UCSD-AML1 (cell line): ENCODE data around the gene MAB21L4.
"Not testable (repeated sequence)": the region's sequence is repeated elsewhere in the genome, so short reads cannot be mapped to it uniquely, and the experiment has no call there.

Experiments used
- DNase-seq: peaks from one replicate; lab custom pipeline; 2025; ENCODE audit not compliant: unreplicated experiment; lab: John Stamatoyannopoulos, UW

The MAB21L4 gene

DNA sequence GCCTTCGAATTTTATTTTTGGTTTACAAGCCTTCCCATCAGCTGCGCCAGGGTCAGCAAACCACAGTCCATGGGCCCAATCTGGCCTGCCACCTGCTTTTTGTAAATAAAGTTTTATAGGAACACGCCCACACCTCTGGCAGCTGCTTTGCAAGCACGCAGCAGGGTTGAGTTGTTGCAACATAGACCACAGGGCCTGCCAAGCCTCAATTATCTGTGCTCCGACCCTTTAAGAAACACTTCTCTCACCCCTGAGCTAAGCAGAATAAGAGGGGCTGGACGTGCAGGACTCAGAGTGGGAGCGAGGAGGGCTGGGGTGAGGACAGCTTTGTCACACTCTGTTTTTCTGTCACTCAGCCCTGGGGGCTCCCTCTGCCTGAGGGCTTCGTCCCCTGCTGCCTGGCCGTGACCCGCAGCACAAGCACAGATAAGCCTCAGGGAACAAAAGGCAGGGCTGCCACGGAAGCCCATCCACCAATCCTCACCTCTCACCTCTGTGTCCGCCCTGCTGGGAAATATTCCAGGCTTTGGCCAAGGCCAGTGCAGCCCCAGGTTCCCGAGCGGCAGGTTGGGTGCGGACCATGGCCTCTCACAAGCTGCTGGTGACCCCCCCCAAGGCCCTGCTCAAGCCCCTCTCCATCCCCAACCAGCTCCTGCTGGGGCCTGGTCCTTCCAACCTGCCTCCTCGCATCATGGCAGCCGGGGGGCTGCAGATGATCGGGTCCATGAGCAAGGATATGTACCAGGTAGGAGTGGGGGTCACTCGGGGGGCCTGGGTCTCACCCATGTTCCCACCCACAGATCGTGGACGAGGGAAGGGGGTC lies 27.5 kb downstream of the MAB21L4 start, which contains the start of gene AGXT:
TSS of gene AGXT (plus strand) at position 539 of the 823 bp plus-strand sequence. CDS start at position 581, 42 bp downstream.
- DNase-seq, result no peak

DNA sequence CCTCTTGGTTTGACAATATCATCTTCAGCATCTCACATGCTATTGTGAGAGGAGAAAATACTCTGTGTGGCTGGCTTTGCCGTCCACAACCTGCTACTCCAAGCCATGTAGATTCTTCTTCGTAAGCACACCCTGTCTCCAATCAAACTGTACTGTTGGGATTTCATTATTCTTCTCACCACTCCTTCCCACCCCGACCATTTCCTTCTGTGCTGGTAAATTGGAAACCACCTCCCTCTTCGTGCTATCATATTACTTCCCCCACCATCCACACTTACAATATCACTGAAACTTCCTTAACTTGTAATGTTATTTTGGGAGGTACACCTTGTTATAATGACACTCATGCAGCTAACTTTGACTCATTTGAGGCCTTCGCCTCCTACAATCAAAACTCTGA lies 30.6 kb downstream of the MAB21L4 start:
- DNase-seq, result no peak

DNA sequence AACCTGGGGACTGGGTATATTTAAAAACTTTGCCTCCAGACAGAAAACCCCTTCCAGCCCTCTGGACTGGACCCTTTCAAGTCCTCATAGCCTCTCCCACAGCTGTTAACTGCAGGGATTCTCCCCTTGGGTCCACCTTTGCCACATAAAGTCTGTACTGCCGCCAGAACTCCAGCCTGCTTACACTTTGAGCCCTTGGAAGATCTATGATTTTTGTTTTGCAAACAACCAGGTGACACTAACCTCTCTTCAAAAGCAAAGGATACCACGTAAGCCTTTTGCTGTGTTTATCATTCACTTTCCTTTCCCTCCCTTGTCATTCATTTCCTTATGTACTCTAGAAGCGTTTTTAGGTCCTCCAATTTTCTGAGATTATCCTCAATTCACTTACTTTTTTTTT lies 31.5 kb downstream of the MAB21L4 start:
- DNase-seq, result no peak

DNA sequence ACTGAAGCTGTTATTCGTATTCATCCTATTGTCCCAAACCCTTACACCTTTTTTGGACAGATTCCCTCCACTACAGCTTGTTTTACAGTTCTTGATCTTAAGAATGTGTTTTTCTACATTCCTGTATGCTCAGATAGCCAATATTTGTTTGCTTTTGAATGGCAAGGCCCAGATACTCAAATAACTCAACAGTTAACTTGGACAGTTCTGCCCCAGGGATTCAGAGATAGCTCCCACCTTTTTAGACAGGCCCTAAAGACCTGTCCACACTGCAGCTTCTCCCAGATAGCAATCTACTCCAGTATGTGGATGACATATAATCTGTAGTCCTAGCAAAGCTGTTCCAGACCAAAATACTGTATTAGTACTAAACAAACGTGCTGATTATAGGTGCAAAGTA lies 34.4 kb downstream of the MAB21L4 start:
- DNase-seq, result no peak

DNA sequence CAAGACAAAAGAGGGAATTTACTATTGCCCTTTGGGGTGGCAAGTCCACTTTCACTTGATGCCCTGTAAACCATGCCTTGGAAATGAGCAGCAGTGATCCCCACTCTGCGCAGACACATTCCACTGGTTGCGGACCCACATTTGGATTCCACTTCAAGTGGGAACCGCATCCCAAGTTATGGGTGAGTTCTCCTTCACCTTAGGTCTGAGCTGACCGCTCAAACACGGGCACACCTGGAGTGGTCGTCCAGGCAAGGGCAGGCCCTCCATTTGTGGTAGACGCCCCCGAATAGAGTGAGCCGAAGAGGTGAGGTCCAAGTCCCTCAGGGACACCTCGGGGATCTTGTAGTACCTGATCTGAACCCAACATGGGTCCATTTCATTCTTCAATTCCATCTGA lies 37.1 kb downstream of the MAB21L4 start:
- no peak for DNase-seq

DNA sequence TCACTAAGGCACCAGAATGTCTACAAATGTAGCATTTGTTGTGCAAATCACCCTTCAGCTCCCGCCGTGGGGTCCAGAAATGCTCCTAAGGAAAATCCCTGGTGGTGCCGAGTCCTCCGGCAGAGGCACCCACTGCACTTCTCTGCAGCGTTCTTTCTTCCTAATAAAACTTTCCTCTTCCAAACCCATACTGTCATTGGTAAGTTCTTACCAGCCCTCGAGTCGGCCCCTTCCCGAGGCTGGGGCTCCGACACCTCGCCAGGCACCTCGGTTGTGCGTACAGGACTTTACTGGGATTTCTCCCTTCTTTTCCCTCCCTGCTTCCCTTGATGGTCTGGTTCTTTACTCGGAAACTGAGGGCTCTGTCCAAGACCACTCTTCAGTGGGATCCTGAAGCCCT lies 37.6 kb downstream of the MAB21L4 start:
- DNase-seq, result no peak

DNA sequence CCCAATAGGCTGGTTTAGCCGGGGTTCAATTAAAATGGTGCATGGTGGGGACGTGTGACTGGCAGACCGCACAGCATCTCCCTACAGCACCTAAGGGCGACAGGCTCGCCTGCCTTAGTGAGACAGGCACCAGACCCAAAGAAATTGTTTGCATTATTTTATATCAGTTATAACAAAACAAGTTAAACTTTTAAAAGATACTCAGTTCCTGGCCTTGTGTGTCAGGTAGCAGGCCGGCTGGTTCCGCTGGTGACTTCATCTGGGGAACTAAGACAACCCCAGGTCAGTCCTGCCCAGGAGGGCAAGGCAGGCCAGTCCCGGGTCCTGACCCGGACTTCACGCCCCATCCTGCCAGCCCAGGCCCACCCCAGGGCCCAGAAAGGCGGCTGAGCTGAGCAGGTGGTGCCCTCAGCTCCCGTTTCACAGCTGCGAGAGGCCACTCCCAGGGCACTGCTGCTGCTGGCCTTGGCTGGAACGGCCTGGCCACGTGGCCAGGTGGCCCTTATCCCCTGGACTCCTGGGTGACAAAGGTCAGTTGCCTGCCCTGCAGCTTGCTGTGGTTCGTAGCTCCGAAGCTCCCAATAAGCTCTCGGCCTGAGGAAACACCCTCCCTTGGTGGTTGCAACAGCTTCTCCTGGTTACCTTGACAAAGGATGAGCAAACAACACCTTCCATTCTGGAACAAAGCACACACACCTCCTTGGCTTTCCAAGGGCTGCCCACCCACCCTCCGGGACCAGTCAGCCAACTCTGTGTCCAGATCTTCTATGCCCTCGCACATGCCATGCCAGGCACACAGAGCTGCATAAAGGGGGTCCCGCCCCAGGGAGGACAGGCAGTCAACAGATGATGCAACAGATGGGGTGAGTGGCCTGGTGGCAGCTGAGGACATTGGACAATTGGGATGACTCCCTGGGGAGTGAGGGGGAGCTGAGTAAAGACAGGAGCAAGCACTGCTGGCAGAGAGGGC lies 38.6 kb downstream of the MAB21L4 start:
- DNase-seq, result no peak

DNA sequence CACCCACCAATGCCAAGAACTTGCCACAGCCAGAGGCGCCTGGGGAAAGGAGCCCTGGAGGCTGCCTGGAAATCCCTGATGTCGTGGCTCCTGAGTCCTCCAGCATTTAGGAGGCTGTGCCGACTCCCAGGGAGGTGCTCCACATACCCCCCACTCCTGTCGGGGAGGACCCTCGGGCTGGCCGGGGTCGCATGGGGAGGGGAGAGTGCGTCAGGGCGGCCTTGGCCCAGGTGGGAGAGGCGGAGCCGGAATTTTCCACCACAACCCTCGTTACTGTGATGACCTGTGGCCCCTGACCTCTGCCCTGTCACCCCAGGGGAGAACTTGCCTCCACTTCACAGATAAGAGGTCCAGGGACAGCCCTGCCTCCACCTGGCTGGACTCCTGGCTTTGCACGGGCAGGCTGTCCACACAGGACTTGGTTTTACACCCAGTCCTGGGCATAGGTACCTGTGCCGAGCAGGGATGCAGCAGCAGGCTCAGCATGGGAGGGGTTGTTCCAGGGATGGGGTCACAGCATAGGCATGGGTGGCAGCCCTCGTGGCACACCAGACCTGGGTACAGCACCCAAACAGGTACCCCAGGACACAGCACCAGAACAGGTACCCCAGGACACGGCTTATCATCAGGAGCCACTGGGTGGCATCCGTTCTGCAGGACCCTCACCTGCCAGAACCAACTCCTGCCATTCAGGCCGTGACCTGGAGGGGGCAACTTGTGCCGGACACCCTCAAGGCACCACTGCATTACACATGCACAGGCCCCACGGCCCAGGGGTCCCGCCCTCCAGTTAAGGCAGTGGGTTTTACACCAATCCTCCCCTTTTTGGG lies 39.6 kb downstream of the MAB21L4 start:
- DNase-seq, result no peak

DNA sequence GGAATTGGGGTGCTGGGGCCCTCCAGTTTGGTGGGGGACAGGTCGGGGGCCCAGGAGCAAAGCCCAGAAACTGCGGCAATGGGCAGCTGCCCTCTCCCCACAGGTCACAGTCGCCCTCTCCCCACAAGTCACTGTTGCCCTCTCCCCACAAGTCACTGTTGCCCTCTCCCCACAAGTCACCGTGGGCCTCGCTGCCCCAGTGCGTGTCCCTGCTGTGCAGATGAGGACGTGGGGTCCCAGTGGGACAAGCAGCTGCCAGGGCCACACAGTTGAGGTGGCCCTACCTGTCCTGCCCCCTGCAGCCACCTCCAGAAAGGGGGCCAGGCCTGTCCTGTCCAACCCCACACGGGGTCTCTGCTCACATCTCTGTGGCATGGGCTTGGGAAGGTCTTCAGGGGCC lies 40.3 kb downstream of the MAB21L4 start:
- no peak for DNase-seq

DNA sequence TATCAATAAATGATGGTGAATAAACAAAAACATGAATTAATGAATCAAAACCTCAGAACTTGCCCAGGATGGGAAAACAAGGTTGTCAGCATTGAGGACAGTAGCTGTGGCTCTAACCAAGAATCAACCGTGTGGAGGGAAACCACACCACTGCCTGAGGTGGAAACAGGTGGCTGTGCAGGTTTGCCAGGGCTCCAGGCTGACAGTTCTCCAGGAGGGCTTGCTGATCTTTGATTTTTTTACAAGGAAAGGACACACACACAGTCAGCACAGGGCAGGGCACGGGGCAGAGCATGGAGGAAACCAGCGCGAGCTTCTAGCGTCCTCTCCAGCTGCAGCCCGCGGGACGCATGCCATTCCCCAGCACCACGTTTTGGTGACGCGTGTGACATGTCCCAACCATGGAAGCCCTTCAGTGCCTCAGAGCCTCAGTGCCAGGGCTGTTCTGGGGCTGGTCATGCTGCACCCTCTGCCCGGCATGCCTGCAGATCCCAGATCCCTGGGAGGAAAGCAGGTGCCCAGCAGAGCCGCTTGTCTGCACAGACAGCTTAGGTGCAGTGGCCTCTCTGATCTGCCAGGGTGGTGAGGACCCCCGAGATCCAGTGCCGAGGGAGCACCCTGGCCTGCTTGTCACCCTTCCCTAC lies 43.2 kb downstream of the MAB21L4 start:
- DNase-seq, result no peak

DNA sequence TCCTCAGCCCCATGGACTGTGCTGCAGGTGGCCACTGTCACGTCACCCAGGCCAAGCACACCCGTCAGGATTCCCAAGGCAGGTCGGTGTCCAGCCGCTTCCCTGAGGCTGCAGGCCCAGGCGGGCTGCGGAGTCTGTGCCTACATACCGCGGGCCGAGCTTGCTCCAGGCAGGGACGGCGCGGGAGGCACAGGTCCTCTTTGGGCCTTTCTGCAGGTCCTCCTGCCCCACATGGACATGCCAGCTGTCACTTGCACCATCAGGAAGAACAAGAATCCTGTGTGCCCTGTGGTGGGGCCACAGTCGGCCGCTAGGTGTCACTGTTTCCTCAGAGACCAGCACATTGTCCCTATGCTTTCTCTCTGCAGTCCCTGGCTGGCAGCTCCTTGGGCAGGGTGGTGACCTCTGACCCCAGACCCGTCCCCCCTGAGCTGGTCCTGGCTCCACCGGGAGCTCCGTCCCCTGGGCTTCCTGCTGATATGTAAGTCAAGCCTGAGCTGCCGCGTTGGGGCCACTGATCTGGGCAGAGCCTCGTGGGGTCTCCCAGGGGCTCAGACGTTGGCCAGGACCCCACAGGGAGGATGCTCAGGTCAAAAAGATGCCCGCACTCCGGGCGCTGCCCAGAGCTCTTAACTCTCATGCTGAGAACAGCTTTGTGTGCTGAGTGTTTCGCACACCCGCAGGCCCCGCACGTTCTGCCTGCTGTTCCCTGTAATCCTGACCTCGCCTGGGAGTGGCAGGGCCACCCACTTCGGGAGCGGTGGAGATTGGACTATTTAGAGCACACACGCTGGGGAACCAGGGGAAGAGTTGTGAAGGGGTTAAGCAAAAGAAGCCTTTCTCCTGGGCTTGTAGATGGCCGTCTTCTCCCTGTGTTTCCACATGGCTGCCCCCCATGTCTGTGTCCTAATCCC lies 44.6 kb downstream of the MAB21L4 start:
- peak; percentile 81 for DNase-seq

DNA sequence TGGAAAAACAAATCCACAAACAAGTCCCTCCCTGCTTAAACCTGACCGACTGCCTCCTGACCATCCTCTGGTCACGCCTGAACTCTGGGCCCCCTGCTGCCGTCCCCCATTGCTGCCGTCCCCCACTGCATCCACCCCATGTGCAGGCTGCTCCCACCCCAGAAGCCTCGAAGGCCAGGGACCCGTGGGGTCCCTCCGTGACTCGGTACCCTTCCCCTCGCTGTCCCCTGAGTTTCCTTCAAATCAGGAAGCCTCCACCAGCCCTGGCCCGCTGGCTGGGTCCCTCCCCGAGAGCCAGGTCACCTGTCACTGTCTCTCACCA lies 45.2 kb downstream of the MAB21L4 start:
- no peak for DNase-seq

DNA sequence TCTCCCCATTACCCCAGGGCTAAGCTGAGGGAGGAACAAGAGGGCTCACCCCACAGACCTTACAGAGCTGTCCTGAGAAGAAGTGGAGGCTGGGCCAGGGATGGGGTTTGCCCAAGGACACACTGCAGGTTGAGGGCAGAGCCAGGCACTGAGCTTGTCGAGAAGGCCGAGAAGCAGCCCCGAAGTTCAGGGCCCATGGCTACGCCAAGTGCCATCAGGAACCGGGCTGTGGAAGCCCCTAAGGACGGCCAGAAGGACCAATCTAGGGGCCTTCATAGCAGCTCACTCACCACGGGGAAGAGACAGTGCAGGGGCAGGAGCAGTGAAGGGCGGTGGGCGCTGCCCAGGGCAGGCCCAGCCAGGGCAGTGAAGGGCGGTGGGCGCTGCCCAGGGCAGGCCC lies 45.9 kb downstream of the MAB21L4 start:
- no peak for DNase-seq

DNA sequence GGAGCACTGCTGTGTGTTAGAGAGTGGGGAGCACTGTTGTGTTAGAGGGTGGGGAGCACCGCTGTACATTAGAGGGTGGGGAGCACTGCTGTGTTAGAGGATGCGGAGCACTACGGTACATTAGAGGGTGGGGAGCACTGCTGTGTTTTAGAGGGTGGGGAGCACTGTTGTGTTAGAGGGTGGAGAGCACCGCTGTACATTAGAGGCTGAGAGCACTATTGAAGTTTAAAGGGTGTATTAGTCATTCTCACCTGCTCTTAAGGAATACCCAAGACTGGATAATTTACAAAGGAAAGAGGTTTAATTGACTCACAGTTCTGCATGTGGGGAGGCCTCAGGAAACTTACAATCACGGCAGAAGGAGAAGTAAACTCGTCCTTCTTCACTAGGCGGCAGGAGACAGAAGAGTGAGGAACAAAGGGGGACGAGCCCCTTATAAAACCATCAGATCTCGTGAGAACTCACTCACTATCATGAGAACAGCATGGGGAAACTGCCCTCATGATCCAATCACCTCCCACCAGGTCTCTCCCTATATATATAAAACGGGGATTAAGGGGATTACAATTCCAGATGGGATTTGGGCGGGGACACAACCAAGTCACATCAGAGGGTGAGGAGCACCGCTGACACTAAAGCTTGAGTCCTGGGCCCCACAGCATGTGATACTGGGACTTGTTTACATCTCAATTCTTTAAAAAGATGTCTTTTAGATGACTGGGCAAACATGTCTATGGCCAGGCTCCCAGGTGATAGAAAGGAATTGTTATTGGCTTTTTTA lies 46.9 kb downstream of the MAB21L4 start:
- DNase-seq, result no peak

DNA sequence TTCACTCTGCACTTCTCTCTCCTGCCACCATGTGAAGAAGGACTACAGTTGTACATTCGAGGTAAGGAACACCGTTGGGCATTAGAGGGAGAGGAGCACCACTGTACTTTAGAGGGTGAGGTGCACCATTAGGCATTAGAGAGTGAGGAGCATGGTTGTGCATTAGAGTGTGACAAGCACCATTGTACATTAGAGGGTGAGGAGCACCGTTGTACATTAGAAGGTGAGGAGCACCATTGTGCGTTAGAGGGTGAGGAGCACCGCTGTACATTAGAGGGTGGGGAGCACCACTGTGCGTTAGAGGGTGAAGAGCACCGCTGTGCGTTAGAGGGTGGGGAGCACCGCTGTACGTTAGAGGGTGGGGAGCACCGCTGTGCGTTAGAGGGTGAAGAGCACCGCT lies 48.1 kb downstream of the MAB21L4 start:
- DNase-seq, result no peak

DNA sequence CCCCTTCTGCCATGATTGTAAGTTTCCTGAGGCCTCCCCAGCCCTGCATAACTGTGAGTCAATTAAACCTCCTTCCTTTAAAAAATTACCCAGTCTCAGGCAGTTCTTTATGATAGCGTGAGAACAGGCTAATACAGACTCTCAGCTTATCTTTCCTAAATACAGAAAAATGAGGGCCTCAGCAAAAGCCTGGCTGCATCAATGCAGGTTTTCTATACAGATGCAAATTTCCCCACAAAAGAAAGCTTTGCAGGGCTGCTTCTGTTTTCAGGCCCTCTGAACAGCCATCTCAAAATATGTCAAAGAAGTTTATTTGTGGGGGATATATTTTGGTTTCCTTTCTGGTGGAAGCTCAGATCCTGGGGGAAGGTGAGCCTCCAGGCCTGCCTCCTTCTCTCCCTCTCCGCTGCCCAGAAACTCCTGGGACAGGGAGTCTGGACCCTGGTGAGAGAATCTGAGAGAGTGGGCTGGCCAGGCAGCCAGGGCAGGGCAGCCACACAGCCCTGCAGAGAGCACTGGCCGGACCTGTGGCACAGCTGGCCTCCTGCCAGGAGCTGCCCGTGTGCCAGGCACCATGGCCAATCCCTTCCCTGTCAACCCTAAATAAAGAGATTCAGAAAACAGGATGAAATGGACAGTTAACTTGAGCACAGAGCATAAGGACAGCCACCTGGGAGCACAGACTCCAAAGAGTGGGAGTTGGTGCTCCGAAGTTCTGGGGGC lies 48.9 kb downstream of the MAB21L4 start:
- no peak for DNase-seq

DNA sequence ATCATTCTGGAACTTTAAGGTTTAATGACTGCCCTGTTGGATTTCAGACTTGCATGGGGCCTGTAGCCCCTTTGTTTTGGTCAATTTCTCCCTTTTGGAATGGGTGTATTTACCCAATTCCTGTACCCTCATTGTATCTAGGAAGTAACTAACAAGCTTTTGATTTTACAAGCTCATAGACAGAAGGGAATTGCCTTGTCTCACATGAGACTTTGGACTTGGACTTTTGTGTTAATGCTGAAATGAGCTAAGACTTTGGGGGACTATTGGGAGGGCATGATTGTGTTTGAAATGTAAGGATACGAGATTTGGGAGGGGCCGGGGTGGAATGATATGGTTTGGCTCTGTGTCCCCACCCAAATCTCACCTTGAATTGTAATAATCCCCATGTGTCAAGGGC lies 49.6 kb downstream of the MAB21L4 start:
- DNase-seq, result not testable (repeated sequence)

DNA sequence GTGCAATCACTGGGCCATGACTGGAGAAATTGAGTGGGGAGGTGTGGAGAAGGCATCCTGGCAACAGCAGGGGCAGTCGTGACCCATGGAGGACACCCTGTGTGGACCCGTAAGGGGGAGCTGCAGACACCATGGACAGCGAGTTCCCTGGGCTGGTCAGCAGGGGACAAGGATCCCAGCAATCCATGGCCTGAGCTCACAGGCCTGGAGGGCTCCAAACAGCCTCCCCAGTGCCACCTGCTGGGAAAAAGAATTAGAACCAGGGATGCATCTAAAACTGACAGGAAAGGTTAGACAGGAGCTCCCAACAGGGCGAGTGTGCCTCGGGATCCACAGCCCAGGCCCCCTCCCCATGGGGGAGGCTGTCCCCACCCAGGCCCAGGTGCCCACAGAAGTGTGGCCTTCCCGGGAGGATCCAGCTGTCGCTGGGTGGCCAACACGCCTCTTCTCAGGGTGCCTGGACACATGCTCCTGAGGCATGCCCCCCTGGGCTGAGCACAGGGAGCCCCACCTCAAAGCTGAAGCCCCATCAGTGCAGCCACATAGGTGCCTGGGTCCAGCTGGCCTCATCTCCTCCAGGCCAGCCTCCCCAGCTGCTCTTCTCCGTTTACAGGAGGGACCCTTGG lies 55.4 kb downstream of the MAB21L4 start:
- peak; percentile 32 for DNase-seq
